Measurements from ENCODE around the gene TAMALIN.
A peak's percentile ranks its signal among the peaks of the same experiment; 100 is the strongest.

The TAMALIN gene

DNA sequence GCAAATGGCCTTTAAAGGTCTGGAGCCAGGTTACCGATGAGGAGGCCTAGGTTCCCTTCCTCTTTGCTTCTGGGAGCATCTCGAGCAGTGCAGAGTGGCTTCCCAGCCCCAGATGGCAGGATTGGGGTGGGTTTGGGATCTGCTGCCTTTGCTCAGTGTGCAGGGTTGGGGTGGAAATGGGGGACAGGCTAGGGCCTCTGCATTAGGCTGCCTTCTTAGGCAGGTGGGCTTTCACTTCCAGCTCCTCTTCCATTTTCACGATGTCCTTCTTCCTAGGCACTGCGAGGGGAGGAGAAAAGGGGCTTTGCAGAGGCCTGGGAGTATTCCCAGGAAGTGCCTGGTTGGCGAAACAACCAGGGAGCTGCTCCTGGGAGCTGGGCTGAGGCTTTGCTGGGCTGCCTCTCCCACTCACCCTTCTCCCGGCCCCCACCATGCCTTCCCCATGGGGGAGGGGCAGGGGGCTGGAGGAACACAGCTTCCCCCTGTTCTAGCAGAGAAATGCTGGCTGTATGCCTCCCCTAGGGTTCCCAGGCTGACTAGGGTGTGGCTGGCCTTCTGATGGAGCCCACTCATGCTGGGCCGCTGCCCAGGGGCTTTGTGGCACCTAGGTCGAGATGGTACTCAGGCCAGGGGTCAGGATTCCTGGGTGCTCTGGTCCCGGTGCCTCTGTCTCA is 46.9 kb downstream of the TAMALIN start:
- H3K27ac ChIP-seq = peak overlapping the region; percentile 98
- TF ChIP-seq, protein P1, sequence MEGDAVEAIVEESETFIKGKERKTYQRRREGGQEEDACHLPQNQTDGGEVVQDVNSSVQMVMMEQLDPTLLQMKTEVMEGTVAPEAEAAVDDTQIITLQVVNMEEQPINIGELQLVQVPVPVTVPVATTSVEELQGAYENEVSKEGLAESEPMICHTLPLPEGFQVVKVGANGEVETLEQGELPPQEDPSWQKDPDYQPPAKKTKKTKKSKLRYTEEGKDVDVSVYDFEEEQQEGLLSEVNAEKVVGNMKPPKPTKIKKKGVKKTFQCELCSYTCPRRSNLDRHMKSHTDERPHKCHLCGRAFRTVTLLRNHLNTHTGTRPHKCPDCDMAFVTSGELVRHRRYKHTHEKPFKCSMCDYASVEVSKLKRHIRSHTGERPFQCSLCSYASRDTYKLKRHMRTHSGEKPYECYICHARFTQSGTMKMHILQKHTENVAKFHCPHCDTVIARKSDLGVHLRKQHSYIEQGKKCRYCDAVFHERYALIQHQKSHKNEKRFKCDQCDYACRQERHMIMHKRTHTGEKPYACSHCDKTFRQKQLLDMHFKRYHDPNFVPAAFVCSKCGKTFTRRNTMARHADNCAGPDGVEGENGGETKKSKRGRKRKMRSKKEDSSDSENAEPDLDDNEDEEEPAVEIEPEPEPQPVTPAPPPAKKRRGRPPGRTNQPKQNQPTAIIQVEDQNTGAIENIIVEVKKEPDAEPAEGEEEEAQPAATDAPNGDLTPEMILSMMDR (conservative IDR thresholded peaks at IDR 0.05) = no peak

DNA sequence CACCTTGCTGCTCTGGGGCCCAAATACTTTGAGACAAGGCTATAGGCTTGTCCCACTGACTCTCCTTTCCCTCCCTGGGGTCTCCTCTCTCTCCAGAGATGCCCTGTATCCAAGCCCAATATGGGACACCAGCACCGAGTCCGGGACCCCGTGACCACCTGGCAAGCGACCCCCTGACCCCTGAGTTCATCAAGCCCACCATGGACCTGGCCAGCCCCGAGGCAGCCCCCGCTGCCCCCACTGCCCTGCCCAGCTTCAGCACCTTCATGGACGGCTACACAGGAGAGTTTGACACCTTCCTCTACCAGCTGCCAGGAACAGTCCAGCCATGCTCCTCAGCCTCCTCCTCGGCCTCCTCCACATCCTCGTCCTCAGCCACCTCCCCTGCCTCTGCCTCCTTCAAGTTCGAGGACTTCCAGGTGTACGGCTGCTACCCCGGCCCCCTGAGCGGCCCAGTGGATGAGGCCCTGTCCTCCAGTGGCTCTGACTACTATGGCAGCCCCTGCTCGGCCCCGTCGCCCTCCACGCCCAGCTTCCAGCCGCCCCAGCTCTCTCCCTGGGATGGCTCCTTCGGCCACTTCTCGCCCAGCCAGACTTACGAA is 47.6 kb downstream of the TAMALIN start:
- TF ChIP-seq, protein P1 (conservative IDR thresholded peaks at IDR 0.05) = no peak
- peak overlapping the region; percentile 98; the same call in 1 of the 2 replicates for H3K27ac ChIP-seq

DNA sequence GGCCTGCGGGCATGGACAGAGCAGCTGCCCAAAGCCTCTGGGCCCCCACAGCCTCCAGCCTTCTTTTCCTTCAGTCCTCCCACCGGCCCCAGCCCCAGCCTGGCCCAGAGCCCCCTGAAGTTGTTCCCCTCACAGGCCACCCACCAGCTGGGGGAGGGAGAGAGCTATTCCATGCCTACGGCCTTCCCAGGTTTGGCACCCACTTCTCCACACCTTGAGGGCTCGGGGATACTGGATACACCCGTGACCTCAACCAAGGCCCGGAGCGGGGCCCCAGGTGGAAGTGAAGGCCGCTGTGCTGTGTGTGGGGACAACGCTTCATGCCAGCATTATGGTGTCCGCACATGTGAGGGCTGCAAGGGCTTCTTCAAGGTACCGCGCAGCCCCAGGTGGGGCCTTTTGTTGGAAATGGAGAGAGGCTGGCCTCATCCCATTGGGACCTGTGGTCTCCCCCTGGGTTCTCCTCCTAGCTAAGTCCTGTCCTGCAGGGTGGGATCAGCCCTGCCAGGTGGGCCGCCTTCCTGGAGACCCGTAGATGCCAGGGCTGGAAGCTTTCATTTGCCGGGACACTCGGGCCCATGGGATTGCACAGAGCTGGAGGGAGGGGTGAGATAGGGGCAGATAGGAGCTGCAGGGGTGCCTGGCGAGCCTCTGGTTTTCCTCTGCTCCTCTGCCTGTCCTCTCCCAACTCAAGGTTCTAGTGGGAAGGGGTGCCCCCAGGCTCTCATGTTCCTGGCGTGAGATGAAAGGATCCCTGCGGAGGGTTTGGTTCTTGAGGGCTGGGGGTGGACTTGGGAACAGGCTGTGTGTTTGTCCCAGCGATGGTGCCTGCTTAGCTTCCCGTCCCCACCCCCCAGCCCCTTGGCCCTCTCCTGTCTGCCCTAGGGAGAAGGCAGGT is 48.3 kb downstream of the TAMALIN start:
- TF ChIP-seq, protein P1 (conservative IDR thresholded peaks at IDR 0.05) = no peak

DNA sequence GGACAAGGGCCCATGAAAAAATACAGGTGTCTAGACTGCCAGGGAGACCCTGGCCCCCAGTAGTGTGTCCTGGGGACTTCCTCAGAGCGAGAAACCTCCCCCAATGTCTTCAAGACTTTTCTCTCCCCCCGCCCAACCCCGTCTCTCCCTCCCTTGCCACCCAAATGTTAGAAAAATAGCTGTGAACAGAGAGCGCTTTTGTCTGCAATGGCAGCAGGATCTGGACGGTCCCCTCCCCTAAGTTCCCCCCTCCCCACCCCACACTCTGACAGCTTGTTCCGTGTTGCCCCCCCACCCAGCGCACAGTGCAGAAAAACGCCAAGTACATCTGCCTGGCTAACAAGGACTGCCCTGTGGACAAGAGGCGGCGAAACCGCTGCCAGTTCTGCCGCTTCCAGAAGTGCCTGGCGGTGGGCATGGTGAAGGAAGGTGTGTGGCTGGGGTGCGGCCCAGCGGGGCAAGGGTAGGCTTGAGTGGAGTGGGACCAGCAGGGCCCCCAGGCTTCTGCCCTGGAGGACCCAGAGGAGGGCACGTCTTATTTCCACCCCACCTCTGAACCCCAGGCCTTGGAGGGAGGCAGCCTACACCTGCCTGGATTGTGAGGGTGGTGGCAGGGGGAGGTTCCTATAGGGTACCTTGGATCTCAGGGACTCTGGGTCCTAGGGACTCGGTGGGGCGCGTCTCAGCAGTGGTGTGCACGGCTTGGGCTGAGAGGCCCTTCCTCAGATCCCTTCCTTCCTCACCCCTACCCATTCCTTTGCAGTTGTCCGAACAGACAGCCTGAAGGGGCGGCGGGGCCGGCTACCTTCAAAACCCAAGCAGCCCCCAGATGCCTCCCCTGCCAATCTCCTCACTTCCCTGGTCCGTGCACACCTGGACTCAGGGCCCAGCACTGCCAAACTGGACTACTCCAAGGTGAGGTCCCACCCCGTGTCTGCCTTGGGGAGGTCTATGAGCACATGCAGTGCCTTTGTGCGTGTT is 49.3 kb downstream of the TAMALIN start:
- TF ChIP-seq, protein P1 (conservative IDR thresholded peaks at IDR 0.05) = no peak
- no peak overlapping the region for H3K27ac ChIP-seq

More for the DNA sequence above, 48.3 kb downstream of the TAMALIN start:
- H3K27ac ChIP-seq = peak overlapping the region; percentile 98; the same call in 1 of the 2 replicates

DNA sequence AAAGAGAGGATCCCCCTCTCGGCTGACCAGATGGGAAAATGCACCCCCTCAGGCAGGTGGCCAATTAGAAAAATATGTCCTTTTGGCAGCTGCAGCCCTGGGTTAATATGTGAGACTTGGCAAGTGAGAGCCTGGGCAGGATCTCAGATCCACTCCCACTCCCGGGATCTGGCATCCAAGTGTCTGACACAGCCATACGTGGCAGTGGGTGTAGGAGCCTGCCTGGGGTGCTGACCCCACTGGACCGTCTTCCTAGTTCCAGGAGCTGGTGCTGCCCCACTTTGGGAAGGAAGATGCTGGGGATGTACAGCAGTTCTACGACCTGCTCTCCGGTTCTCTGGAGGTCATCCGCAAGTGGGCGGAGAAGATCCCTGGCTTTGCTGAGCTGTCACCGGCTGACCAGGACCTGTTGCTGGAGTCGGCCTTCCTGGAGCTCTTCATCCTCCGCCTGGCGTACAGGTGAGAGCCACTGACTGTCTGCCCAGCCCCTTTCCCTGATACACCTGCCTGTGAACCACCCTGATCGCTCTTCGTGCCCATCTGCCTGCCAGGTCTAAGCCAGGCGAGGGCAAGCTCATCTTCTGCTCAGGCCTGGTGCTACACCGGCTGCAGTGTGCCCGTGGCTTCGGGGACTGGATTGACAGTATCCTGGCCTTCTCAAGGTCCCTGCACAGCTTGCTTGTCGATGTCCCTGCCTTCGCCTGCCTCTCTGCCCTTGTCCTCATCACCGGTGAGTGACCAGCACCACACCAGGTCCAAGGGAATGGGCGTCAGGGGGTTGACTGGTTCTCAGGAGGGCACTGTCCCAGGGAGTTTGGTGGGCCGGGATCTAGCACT is 50.3 kb downstream of the TAMALIN start:
- TF ChIP-seq, protein P1 (conservative IDR thresholded peaks at IDR 0.05) = no peak
- no peak overlapping the region for H3K27ac ChIP-seq

All from VCaP (cell line).